HG03558 (cell line): ENCODE measurements around the gene TRIO.

ENCODE experiments used
- ATAC-seq: cut with Tn5 transposase; IDR thresholded peaks from one replicate; pipeline ENCODE4 v1.9.1; 2021; ENCODE audit warnings: moderate number of reproducible peaks; ENCODE audit not compliant: unreplicated experiment; ENCODE audit errors: extremely low read depth

TRIO gene

DNA sequence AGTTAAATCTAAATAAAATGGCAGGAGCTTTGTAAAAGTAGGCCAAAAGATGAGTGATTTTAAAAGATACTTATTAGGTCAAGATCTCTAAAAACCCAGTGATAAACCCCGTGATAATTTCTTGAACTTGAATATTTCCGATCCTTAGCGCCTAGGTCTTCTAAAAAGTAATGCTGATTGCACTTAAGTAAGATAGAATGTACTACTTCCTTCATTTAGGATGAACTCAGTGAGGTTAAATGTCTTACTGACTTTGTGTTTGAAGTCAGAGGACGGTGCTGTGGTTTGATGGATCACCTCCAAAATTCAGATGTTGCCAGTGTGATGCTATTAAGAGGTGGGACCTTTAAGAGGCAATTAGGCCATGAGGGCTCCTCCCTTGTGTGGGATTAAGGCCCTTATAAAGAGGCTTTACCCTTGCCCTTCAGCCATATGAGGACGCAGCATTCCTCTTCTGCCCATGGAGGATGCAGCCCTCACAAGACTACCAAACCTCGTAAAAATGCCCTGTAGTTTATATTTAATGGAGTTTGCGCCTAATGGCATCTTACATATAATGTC is 130.1 kb downstream of the TRIO start:
- no peak for ATAC-seq

DNA sequence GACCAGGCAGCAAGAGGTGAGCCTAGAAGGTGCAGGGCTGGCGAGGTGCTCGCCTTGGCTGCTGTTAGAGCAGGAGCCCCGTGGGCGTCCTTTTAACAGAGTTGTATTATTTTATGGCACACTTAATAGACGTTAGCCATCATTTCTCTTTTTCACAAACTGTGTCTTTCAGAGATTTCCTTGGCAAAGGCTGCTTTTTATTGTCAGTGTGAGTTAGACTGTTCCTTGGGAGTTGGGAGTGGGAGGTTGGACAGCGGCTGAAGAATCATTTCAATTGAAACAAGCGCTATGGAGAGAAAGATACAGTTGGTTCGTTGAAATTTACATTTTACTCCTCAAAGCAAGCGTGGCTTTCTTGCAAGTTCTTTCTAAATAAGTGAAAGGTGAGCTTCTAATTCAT is 133.2 kb downstream of the TRIO start:
- ATAC-seq = no peak

- no peak for ATAC-seq
Measured at GRCh38 chr5:14277385-14278320, 134.5 kb downstream of the TRIO start.

GRCh38 chr5:14280294-14280854 is 137.2 kb downstream of the TRIO start:
- no peak for ATAC-seq

- peak; percentile 55 for ATAC-seq
Measured at GRCh38 chr5:14281746-14282181, 138.6 kb downstream of the TRIO start.

DNA sequence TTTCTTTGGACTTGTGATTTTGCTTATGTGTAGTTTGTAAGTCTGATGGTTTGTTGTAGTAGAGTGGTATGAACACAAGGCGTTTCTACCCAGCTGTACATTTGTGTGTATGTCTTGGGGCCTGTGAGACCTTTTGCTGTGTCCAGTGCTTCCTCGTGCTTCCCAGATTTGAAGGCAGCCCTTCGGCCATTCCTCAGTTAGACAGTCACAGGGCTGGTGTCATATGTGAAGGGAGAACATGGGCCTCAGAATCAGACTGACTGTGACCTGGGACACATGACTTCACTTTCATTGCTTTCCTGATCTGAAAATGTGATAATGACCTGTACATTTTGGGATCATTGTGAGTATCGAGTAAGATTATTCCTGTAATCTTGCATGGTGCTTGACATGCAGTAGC is 140.0 kb downstream of the TRIO start:
- ATAC-seq = no peak

- no peak for ATAC-seq
Measured at GRCh38 chr5:14284392-14285148, 141.4 kb downstream of the TRIO start.

- no peak for ATAC-seq
Measured at GRCh38 chr5:14286007-14286406, 142.9 kb downstream of the TRIO start.

GRCh38 chr5:14286574-14287421 is 143.7 kb downstream of the TRIO start:
- peak; percentile 79 for ATAC-seq

DNA sequence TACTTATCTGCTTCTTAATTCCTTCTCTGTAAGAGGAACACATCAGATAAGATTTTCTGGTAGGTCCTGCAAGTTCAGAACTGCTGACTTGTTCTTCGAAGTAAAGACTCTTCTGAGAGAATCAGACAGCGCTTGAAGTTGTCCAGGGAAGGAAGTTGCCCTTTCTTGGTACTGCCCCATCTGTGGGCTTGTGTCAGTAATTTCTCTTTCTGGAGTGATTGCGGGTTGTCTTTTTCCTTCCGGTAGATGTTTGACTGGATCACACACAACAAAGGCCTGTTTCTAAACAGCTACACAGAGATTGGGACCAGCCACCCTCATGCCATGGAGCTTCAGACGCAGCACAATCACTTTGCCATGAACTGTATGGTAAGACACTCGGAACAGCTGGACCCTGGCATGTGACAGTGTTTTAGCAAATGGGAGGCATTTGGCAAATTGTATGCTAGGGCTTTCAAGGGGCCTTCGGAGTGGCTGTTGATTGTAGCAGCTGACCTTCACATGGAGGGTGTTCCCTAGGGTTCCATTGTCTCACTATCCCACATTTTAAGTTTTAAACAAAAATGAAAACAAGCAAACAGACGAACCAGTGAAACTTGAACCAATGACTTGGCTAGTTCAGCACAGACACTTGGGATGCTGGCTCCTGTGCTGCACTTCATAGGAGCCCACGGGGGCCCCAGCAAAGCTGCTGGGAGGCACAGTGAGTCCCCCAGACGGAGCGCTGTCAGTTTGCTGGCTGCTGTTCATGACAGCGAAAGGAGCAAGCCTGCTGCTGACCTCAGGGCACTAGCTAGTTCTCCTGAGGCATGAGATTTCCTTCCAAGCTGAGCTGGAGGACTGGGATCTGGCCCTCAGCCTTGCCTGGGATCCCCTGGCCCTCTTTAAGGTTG is 149.9 kb downstream of the TRIO start:
- ATAC-seq = no peak

DNA sequence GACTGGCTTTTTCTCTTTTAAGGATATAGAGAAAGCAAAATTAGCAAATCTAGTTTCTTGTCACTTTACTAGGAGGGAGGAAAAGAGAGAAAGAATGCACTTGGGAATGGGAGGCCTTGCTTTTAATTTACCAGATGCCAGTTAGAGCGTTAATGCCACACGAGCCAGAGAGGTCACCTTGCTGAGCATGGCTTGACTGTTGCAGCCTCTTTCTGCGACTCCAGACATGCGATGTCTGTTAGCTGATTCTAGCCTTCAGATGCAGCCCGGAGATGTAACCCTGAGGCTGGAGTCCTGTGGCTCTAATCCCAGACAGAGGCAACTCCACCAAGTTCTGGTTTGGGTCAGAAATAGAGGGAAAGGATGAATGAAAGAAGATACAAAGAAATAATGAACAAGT is 152.5 kb downstream of the TRIO start:
- ATAC-seq = no peak

DNA sequence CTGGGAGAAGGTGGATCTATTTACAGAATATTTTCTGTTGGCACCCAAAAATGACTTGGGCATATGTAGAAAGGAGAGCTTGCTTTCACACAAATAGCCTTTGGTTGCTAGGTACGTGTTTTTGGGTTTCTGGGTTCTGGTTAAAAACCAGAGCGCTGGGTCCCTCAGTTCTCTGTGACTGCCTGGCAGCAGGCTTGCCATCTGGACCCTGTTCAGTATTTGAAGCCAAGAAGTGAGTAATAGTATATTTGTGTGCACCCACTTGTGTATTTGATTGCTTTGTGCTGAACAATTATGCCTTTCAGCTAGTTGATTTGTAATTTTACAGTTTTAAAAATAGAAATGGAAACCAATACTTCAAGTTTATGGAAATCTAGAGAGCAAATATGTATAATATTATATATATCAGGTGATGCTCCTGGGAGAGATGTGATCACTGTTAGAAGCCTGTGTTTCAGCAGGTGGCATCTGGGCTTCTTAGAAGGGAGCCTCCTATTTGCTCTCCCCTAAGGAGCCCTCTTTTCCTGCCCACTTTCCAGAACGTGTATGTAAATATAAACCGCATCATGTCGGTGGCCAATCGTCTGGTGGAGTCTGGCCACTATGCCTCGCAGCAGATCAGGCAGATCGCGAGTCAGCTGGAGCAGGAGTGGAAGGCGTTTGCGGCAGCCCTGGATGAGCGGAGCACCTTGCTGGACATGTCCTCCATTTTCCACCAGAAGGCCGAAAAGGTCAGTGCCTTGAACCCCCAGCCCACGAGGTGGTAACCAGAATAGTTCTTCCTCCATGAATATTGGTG is 153.6 kb downstream of the TRIO start:
- no peak for ATAC-seq

DNA sequence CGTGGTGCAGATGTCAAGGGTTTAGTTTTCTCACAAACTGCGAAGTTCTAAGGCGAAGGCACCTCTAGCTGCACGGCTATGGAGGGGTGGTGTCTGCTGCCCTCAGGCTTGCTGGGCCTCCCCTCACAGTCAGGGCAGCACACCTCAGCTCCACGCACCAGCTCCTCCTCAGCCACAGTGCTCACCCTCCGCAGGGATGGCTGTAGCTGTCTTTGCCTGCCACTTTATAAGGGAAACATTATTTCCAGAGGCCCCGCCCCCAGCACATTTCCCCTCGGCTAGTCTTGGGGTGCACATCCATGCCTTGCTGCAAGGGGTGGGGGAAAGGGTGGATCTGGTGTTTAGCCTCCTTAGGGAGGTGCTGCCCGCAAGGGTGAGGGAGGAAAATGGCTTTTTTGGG is 154.6 kb downstream of the TRIO start:
- ATAC-seq = no peak

DNA sequence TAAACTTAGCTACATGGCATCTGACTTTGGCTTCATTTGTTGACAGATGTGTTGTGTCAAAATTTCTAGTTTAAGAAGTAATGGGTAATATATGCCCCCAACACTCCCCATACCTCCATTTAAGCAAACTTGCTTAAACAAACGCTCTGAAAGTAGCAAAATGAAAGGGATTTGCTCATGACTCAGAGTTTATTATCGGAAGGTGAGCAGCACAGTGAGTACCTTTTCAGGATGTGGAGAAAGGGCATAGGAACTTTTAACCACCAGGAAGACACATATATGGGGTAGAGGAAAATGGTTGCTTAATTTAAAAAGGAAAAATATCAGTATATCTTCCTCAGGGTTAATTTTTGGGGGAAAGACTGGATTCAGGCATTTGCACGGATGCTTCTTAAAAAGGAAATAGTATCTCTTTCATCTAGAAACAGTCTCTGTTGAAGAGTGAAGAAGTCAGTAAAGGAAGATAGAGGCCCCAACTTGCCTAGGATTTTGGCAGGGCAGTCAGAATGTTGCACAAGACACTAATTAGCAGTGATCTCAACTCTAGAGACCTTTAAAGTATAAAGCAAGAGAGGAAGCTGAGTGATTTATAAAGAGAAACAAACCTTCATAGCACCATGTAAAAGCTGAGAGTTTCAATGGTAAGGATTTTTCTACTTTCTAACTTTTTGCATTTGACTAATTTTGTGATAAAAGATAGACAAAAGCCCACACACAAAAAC is 155.1 kb downstream of the TRIO start:
- ATAC-seq = no peak

DNA sequence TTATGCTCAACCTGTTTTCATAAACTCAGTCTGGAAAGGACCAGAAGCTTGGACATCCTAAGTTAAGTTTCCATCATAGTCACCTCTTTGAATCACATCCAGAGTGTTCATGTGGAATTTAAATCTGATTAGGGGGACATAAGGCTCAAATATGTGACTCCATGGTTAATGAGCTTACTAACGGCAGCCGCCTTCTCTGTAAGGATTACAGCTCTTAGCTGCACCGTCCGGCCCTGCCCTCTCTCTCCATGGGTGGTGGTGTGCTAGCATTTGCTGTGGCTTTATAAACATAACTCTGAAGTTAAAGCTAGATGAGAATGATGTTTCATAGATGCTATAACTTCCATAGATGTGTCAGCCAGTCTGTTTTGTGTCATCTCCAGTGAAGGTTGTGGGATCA is 156.5 kb downstream of the TRIO start:
- ATAC-seq = no peak

- ATAC-seq = no peak
Measured at GRCh38 chr5:14301186-14301585, 158.0 kb downstream of the TRIO start.

DNA sequence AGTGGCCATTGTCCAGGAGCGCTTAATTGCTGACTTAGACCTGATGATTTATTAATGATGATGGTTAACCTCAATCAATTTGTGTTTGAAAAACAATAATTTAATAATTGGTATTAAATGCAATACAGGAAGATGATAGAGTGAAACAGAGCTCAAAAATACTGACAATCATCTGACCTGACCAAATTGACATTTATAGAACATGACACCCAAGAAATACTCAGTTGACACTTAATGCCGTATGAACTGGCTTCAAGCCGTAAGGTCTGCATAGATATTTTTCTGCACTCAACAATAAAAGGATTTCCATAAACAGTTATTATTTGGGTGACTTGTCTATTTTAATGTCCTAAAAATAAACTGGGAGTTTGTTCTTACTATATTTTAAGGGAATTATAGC is 159.2 kb downstream of the TRIO start:
- ATAC-seq = no peak
